Endothelial cell of umbilical vein (primary cell): ENCODE measurements around the gene CD300LB. TPM values are rescaled to one million over a fixed set of nuclear protein-coding genes. Genes with fewer than 3 reads are reported as not detected.

Experiments
- BruUV-seq: library from RNA; stranded (reverse); fragments of 400-500 nt; replicated peaks from 2 replicates; lab custom pipeline; 2021; lab: Mats Ljungman, UMichigan
- CTCF ChIA-PET: fragments of 300-600, 350-600 bp; sonication (Branson Sonifier 250); formaldehyde crosslinking; loops from one replicate; lab custom pipeline; 2021; ENCODE audit warnings: antibody characterized with exemption, inconsistent platforms; lab: Charles Lee
- POLR2A ChIA-PET: fragments of 300-600, 350-600 bp; sonication (Branson Sonifier 250); formaldehyde crosslinking; loops from one replicate; lab custom pipeline; 2021; ENCODE audit warnings: antibody characterized with exemption, inconsistent platforms; lab: Charles Lee
- DNase-seq: peaks from one replicate; pipeline ENCODE4 v3.0.0-alpha.2; 2011; ENCODE audit warnings: low read depth, low spot score
- FAIRE-seq: peaks from 2 replicates; lab custom pipeline; 2011; peaks lifted over from hg19 to GRCh38; lab: Jason Lieb, UNC
- H2AFZ ChIP-seq: 2 replicates; pipeline ENCODE4 v1.6.0; 2012; ENCODE audit warnings: low read depth, low read length, control low read depth, inconsistent platforms
- H3K27ac ChIP-seq: 2 replicates; pipeline ENCODE4 v1.5.1; 2011; ENCODE audit warnings: low read depth, mild to moderate bottlenecking, control low read depth, low read length, moderate library complexity; ENCODE audit not compliant: insufficient read depth
- H3K27me3 ChIP-seq, 2 experiments: 2 replicates each; pipeline versions ENCODE4 v1.6.0 to v1.6.1; 2011; ENCODE audit warnings: low read length in 2 of 2, mixed read lengths in 1 of 2; ENCODE audit not compliant: control insufficient read depth in 2 of 2, insufficient read depth in 2 of 2
- H3K36me3 ChIP-seq, 2 experiments: 2 replicates in 1 of 2; 3 replicates in 1 of 2; pipeline ENCODE4 v1.5.1; 2011; ENCODE audit warnings: low read length in 2 of 2, mild to moderate bottlenecking in 1 of 2, moderate library complexity in 1 of 2; ENCODE audit not compliant: control insufficient read depth in 2 of 2, insufficient read depth in 2 of 2; ENCODE audit errors: extremely low read depth in 1 of 2
- H3K4me1 ChIP-seq: 3 replicates; pipeline ENCODE4 v1.5.1; 2011; ENCODE audit warnings: mild to moderate bottlenecking, low read length; ENCODE audit not compliant: control insufficient read depth, insufficient read depth; ENCODE audit errors: extremely low read depth
- H3K4me2 ChIP-seq: 2 replicates; pipeline ENCODE4 v1.6.1; 2011; ENCODE audit warnings: low read length, control low read depth, mixed read lengths; ENCODE audit not compliant: insufficient read depth
- H3K4me3 ChIP-seq, 3 experiments: fragments of 200-600 bp in 1 of 3; sonication (generic), shearing (Covaris generic) in 1 of 3; replicated peaks in 1 of 3; 2 replicates each; pipeline ENCODE4 v1.5.1; 2011 to 2016; ENCODE audit warnings: control low read depth in 3 of 3, low read length in 3 of 3, mild to moderate bottlenecking in 2 of 3, inconsistent platforms in 1 of 3, low read depth in 1 of 3, moderate library complexity in 1 of 3; ENCODE audit not compliant: insufficient read depth in 1 of 3
- H3K79me2 ChIP-seq: 2 replicates; pipeline ENCODE4 v1.6.0; 2012; ENCODE audit warnings: low read length, inconsistent platforms; ENCODE audit not compliant: control insufficient read depth, insufficient read depth
- H3K9ac ChIP-seq: replicated peaks from 2 replicates; pipeline ENCODE3; 2011; ENCODE audit warnings: low read length, control low read depth; ENCODE audit not compliant: insufficient read depth; ENCODE audit errors: extremely low read depth
- H3K9me1 ChIP-seq: replicated peaks from 3 replicates; pipeline ENCODE4 v1.6.0; 2011; ENCODE audit warnings: mild to moderate bottlenecking, low read length; ENCODE audit not compliant: control insufficient read depth, insufficient read depth; ENCODE audit errors: extremely low read depth
- H3K9me3 ChIP-seq: replicated peaks from 2 replicates; pipeline ENCODE4 v1.5.1; 2012; ENCODE audit warnings: low read length, inconsistent platforms; ENCODE audit not compliant: control insufficient read depth, insufficient read depth
- H4K20me1 ChIP-seq: replicated peaks from 2 replicates; pipeline ENCODE3; 2011; ENCODE audit warnings: mild to moderate bottlenecking, low read length; ENCODE audit not compliant: control insufficient read depth, insufficient read depth; ENCODE audit errors: extremely low read depth
- CTCF ChIP-seq, 2 donors: IDR thresholded peaks; 1 replicate in 1 of 2; 2 replicates in 1 of 2; pipeline ENCODE4 v1.5.1; 2011; ENCODE audit warnings: low read length in 2 of 2, mild to moderate bottlenecking in 2 of 2, moderate library complexity in 2 of 2, control low read depth in 1 of 2, inconsistent platforms in 1 of 2, low read depth in 1 of 2; ENCODE audit not compliant: insufficient read depth in 1 of 2; ENCODE audit errors: extremely low read depth in 1 of 2
- EZH2 ChIP-seq: IDR thresholded peaks from 2 replicates; pipeline ENCODE4 v1.6.1; 2012; ENCODE audit warnings: borderline replicate concordance, low read depth, mild to moderate bottlenecking, moderate library complexity, low read length, inconsistent platforms; ENCODE audit not compliant: severe bottlenecking
- FOS ChIP-seq: IDR thresholded peaks from 2 replicates; pipeline ENCODE4 v1.6.1; 2011; ENCODE audit warnings: mild to moderate bottlenecking, low read length, moderate library complexity, borderline replicate concordance; ENCODE audit not compliant: insufficient read depth
- GATA2 ChIP-seq: IDR thresholded peaks from 2 replicates; pipeline ENCODE4 v1.7.0; 2011; ENCODE audit warnings: low read depth, mild to moderate bottlenecking, moderate library complexity, mixed read lengths, low read length; ENCODE audit not compliant: insufficient read length, insufficient read depth
- JUN ChIP-seq: IDR thresholded peaks from 2 replicates; pipeline ENCODE4 v1.6.1; 2011; ENCODE audit warnings: borderline replicate concordance, low read depth; ENCODE audit not compliant: insufficient read length, insufficient read depth
- MYC ChIP-seq: IDR thresholded peaks from one replicate; pipeline ENCODE4 v1.6.1; 2011; ENCODE audit warnings: mild to moderate bottlenecking, low read depth, low read length
- POLR2A ChIP-seq: IDR thresholded peaks from 2 replicates; pipeline ENCODE4 v1.6.1; 2012; ENCODE audit warnings: low read depth, mild to moderate bottlenecking, control low read depth, low read length
- POLR2AphosphoS5 ChIP-seq: IDR thresholded peaks from 2 replicates; pipeline ENCODE4 v1.6.1; 2012; ENCODE audit warnings: low read depth, mild to moderate bottlenecking, control low read depth, low read length, moderate library complexity; ENCODE audit not compliant: insufficient read depth
- dilution Hi-C: fragments of 300-500 bp; cut with MboI; formaldehyde crosslinking; loops from one replicate; pipeline ENCODE4 v1.15.0; 2019; ENCODE audit warnings: low sequenced_read_pairs; ENCODE audit not compliant: extremely low pct_ligation_motif_present
- intact Hi-C: fragments of 100-400 bp; cut with micrococcal nuclease; formaldehyde crosslinking; loops from one replicate; pipeline ENCODE4 v1.10.0; 2022
- polyA plus RNA-seq, 4 experiments: library from polyadenylated mRNA; depleted of rRNA in 3 of 4; stranded (reverse) in 3 of 4; unstranded in 1 of 4; fragments of >200 nt; gene quantifications; 2 replicates each; pipeline versions ENCODE4 v1.2.1 to v1.2.3, GENCODE V29; 2011 to 2012; ENCODE audit warnings: missing spikeins in 1 of 4
- total RNA-seq: library from RNA; stranded (reverse); gene quantifications from 2 replicates; pipeline ENCODE4 v1.2.3, GENCODE V29; 2021
- TF ChIP-seq, protein P1 (sequence below): IDR thresholded peaks from 2 replicates; pipeline ENCODE4 v1.6.1; 2011; ENCODE audit not compliant: insufficient read depth, insufficient read length

CD300LB gene
- total and polyA plus RNA-seq, 2 donors (not counting 3 experiments of a cell fraction or from before 2014, with no cell fraction given): not detected

DNA sequence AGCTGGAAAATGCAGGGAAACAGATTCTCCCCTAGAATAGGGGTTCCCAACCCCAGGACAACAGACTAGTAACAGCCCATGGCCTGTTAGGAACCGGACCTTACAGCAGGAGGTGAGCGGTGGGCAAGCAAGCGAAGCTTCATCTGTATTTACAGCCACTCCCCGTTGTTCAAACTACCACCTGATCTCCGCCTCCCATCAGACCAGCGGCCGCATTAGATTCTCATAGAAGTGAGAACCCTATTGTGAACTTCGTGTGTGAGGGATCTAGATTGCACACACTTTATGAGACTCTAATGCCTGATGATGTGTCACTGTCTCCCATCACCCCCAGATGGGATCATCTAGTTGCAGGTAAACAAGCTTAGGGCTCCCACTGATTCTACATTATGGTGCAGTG lies 3.5 kb downstream of the CD300LB start:
- Histone ChIP-seq H3K9me3 (peaks cover under 1% of the 10 kb centered on the region), H3K79me2 (no peaks in the 10 kb centered on the region), H3K36me3 (no peaks in the 10 kb centered on the region), H3K27ac (no peak overlapping the region), H3K4me1 (no peaks in the 10 kb centered on the region), H3K9ac (no peak overlapping the region), H3K4me3 (no peak overlapping the region), H3K4me2 (no peak overlapping the region), H3K9me1 (no peaks in the 10 kb centered on the region), H3K27me3 (no peaks in the 10 kb centered on the region), H4K20me1 (no peaks in the 10 kb centered on the region), H2AFZ (no peak overlapping the region)
- ChIA-PET CTCF (no interaction called here), POLR2A (no interaction called here)
- intact Hi-C loops: no loop called here
- TF ChIP-seq JUN: no peak
- no peak for TF ChIP-seq CTCF (IDR thresholded peaks at IDR 0.05; ENCODE audit: extremely low read depth in 1 of 2, insufficient read depth in 1 of 2, low read depth in 1 of 2, low read length in 2 of 2)
- no peak for TF ChIP-seq POLR2AphosphoS5
- TF ChIP-seq MYC: no peak
- no peak for TF ChIP-seq FOS
- no peak for TF ChIP-seq POLR2A
- TF ChIP-seq, protein P1, sequence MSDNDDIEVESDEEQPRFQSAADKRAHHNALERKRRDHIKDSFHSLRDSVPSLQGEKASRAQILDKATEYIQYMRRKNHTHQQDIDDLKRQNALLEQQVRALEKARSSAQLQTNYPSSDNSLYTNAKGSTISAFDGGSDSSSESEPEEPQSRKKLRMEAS: no peak
- no peak for TF ChIP-seq EZH2
- no peak for TF ChIP-seq GATA2
- BruUV-seq: no TSS peak
- DNase-seq (no peak), FAIRE-seq (no peak)
- dilution Hi-C loops: no loop called here
